Regular cardiac myocyte (primary cell): Measurements from ENCODE around the gene MAPRE2. TPM values are rescaled to one million over a fixed set of nuclear protein-coding genes. Genes with fewer than 3 reads are reported as not detected.

Source experiments
- total RNA-seq: library from RNA; depleted of rRNA; stranded (reverse); fragments of >200 nt; gene quantifications from 2 replicates; pipeline ENCODE4 v1.2.3, GENCODE V29; 2014

The MAPRE2 gene
- 23.8 and 26.8 TPM in 2 replicates for total RNA-seq

GRCh38 chr18:35040988-35041814 is at the start of gene MAPRE2:
Gene MAPRE2, plus strand, starts transcription at chr18:35041413. Its CDS starts 127 bp downstream, at chr18:35041540.

Other genes with a start within 250 kb of the MAPRE2 start
- 10.5 and 17.5 TPM in 2 replicates for gene ZNF397, start 199.6 kb downstream of the MAPRE2 start, total RNA-seq
- gene ZSCAN30, start 248.8 kb downstream of the MAPRE2 start, total RNA-seq = 13.8 and 25.9 TPM in 2 replicates